Measurements from ENCODE around the gene SMPD3. TPM values are rescaled to one million over a fixed set of nuclear protein-coding genes. Genes with fewer than 3 reads are reported as not detected.

SMPD3 gene
- total and polyA plus RNA-seq, 3 donors from 2014 or later = 13.3 to 23.4 (median 20.6) TPM

DNA sequence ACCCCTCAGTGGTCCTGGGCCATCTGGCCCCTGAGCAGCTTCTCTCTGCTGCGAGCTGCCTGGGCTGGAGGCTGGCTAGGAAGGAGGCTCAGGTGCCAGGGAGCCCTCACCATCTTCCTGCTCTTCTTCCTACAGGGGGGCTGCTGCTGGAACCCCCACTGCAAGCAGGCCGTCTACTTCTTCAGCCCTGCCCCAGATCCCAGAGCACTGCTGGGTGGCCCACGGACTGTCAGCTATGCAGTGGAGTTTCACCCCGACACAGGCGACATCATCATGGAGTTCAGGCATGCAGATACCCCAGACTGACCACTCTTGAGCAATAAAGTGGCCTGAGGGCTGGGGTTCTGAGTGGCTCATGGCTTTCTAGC lies 91.4 kb downstream of the SMPD3 start:
- WGBS, 2 donors = 77% methylated on average over 5 of the region's 5 CpGs; no CpG with 5 or more reads in 1 of the 2 donors
- intact Hi-C loops (cut with DNase I; ENCODE audit: low total_unique reads) = no loop called here
- Histone ChIP-seq H3K27me3 (no peaks in the 10 kb centered on the region), H3K27ac (no peak overlapping the region), H3K4me3 (no peak overlapping the region), H3K36me3 (ENCODE audit: low read depth, missing control alignments) (no peaks in the 10 kb centered on the region), H3K9me3 (no peaks in the 10 kb centered on the region), H3K4me1 (peaks cover 2% of the 10 kb centered on the region)
- no peak for DNase-seq
- TF ChIP-seq, protein P1, sequence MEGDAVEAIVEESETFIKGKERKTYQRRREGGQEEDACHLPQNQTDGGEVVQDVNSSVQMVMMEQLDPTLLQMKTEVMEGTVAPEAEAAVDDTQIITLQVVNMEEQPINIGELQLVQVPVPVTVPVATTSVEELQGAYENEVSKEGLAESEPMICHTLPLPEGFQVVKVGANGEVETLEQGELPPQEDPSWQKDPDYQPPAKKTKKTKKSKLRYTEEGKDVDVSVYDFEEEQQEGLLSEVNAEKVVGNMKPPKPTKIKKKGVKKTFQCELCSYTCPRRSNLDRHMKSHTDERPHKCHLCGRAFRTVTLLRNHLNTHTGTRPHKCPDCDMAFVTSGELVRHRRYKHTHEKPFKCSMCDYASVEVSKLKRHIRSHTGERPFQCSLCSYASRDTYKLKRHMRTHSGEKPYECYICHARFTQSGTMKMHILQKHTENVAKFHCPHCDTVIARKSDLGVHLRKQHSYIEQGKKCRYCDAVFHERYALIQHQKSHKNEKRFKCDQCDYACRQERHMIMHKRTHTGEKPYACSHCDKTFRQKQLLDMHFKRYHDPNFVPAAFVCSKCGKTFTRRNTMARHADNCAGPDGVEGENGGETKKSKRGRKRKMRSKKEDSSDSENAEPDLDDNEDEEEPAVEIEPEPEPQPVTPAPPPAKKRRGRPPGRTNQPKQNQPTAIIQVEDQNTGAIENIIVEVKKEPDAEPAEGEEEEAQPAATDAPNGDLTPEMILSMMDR (IDR thresholded peaks at IDR 0.05) = no peak
- TF ChIP-seq POLR2A (IDR thresholded peaks at IDR 0.05) = no peak

GRCh38 chr16:68356249-68356918 lies 91.9 kb downstream of the SMPD3 start:
- DNase-seq = no peak
- no peak for TF ChIP-seq POLR2A (IDR thresholded peaks at IDR 0.05)
- TF ChIP-seq, protein P1 (IDR thresholded peaks at IDR 0.05) = no peak
- Histone ChIP-seq H3K27me3 (no peaks in the 10 kb centered on the region), H3K4me1 (no peaks in the 10 kb centered on the region), H3K27ac (no peak overlapping the region), H3K36me3 (ENCODE audit: low read depth, missing control alignments) (no peaks in the 10 kb centered on the region), H3K4me3 (no peak overlapping the region), H3K9me3 (no peaks in the 10 kb centered on the region)
- WGBS, 2 donors = 60 to 72% methylated on average over 15 to 28 of the region's 28 CpGs
- intact Hi-C loops (cut with DNase I; ENCODE audit: low total_unique reads) = no loop called here

- no peak overlapping the region for H3K4me3 ChIP-seq
- H3K27me3 ChIP-seq = no peaks in the 10 kb centered on the region
- H3K4me1 ChIP-seq = no peaks in the 10 kb centered on the region
- intact Hi-C loops (cut with DNase I; ENCODE audit: low total_unique reads) = no loop called here
- no peak for DNase-seq
- WGBS, 2 donors = 80 to 83% methylated on average over 15 to 27 of the region's 28 CpGs
- no peaks in the 10 kb centered on the region for H3K9me3 ChIP-seq
- TF ChIP-seq, protein P1 (IDR thresholded peaks at IDR 0.05) = no peak
- TF ChIP-seq POLR2A (IDR thresholded peaks at IDR 0.05) = no peak
- H3K27ac ChIP-seq = no peak overlapping the region
- no peaks in the 10 kb centered on the region for H3K36me3 ChIP-seq (ENCODE audit: low read depth, missing control alignments)
Observed at GRCh38 chr16:68355447-68356248, 92.7 kb downstream of the SMPD3 start.

- Histone ChIP-seq H3K27me3 (no peaks in the 10 kb centered on the region), H3K9me3 (no peaks in the 10 kb centered on the region), H3K4me3 (no peak overlapping the region), H3K27ac (no peak overlapping the region), H3K4me1 (no peaks in the 10 kb centered on the region), H3K36me3 (ENCODE audit: low read depth, missing control alignments) (no peaks in the 10 kb centered on the region)
- no peak for TF ChIP-seq POLR2A (IDR thresholded peaks at IDR 0.05)
- TF ChIP-seq, protein P1 (IDR thresholded peaks at IDR 0.05) = no peak
- no peak for DNase-seq
- intact Hi-C loops (cut with DNase I; ENCODE audit: low total_unique reads) = no loop called here
- 87 to 93% methylated on average over 9 of the region's 9 CpGs for WGBS, 2 donors
Observed at GRCh38 chr16:68354816-68355215, 93.5 kb downstream of the SMPD3 start.
